Osteoblast (primary cell): Measurements from ENCODE around the gene RNF212B. TPM values are rescaled to one million over a fixed set of nuclear protein-coding genes. Genes with fewer than 3 reads are reported as not detected.

Experiments used
- DNase-seq: peaks from one replicate; pipeline ENCODE4 v3.0.0; 2011; ENCODE audit warnings: low spot score, mixed read lengths; ENCODE audit not compliant: insufficient read length; ENCODE audit errors: missing footprints
- H2AFZ ChIP-seq: 2 replicates; pipeline ENCODE4 v1.6.0; 2011; ENCODE audit warnings: mild to moderate bottlenecking, low read length
- H3K27ac ChIP-seq: 2 replicates; pipeline ENCODE4 v1.5.1; 2011; ENCODE audit warnings: mild to moderate bottlenecking, low read depth, low read length, moderate library complexity
- H3K27me3 ChIP-seq: 2 replicates; pipeline ENCODE4 v1.6.0; 2012; ENCODE audit warnings: mild to moderate bottlenecking, control low read depth, inconsistent platforms, low read length, moderate library complexity; ENCODE audit not compliant: insufficient read depth
- H3K36me3 ChIP-seq: 2 replicates; pipeline ENCODE4 v1.5.1; 2011; ENCODE audit warnings: mild to moderate bottlenecking, low read length, control low read depth, moderate library complexity; ENCODE audit not compliant: insufficient read depth
- H3K4me1 ChIP-seq: 2 replicates; pipeline ENCODE4 v1.5.1; 2011; ENCODE audit warnings: mild to moderate bottlenecking, low read length, control low read depth, moderate library complexity; ENCODE audit not compliant: insufficient read depth
- H3K4me2 ChIP-seq: 2 replicates; pipeline ENCODE4 v1.6.0; 2011; ENCODE audit warnings: mild to moderate bottlenecking, low read length; ENCODE audit not compliant: insufficient read depth
- H3K4me3 ChIP-seq: fragments of 200-600 bp; sonication (generic); 3 replicates; pipeline ENCODE4 v1.5.1; 2012; ENCODE audit warnings: mild to moderate bottlenecking, low read length, inconsistent platforms; ENCODE audit not compliant: insufficient read depth
- H3K79me2 ChIP-seq: 2 replicates; pipeline ENCODE4 v1.6.0; 2012; ENCODE audit warnings: mild to moderate bottlenecking, low read length, control low read depth, inconsistent platforms; ENCODE audit not compliant: insufficient read depth
- H3K9me3 ChIP-seq: 2 replicates; pipeline ENCODE4 v1.5.1; 2011; ENCODE audit warnings: low read depth, low read length, control low read depth
- H4K20me1 ChIP-seq: 2 replicates; pipeline ENCODE4 v1.6.0; 2012; ENCODE audit warnings: mild to moderate bottlenecking, low read length, control low read depth; ENCODE audit not compliant: insufficient read depth
- total RNA-seq: library from RNA; depleted of rRNA; stranded (reverse); fragments of >200 nt; gene quantifications from 2 replicates; pipeline ENCODE4 v1.2.3, GENCODE V29; 2012
- TF ChIP-seq, protein P1 (sequence below): IDR thresholded peaks from 2 replicates; pipeline ENCODE4 v1.5.1; 2011; ENCODE audit warnings: mild to moderate bottlenecking, low read depth, low read length, moderate library complexity; ENCODE audit errors: extremely low read depth

RNF212B gene
- total RNA-seq, 1 donor: not detected

- H3K27me3 ChIP-seq: peaks cover 8% of the 10 kb centered on the region
- H3K27ac ChIP-seq: peak overlapping the region; percentile 90
- DNase-seq: no peak
- H3K9me3 ChIP-seq: no peaks in the 10 kb centered on the region
- H3K4me1 ChIP-seq: peaks cover 34% of the 10 kb centered on the region
- no peak overlapping the region for H3K4me2 ChIP-seq
- H3K4me3 ChIP-seq: no peak overlapping the region
- H4K20me1 ChIP-seq: no peaks in the 10 kb centered on the region
- TF ChIP-seq, protein P1, sequence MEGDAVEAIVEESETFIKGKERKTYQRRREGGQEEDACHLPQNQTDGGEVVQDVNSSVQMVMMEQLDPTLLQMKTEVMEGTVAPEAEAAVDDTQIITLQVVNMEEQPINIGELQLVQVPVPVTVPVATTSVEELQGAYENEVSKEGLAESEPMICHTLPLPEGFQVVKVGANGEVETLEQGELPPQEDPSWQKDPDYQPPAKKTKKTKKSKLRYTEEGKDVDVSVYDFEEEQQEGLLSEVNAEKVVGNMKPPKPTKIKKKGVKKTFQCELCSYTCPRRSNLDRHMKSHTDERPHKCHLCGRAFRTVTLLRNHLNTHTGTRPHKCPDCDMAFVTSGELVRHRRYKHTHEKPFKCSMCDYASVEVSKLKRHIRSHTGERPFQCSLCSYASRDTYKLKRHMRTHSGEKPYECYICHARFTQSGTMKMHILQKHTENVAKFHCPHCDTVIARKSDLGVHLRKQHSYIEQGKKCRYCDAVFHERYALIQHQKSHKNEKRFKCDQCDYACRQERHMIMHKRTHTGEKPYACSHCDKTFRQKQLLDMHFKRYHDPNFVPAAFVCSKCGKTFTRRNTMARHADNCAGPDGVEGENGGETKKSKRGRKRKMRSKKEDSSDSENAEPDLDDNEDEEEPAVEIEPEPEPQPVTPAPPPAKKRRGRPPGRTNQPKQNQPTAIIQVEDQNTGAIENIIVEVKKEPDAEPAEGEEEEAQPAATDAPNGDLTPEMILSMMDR: no peak
- no peaks in the 10 kb centered on the region for H3K36me3 ChIP-seq
- no peak overlapping the region for H2AFZ ChIP-seq
- peaks cover 5% of the 10 kb centered on the region for H3K79me2 ChIP-seq
These were observed 60.0 kb downstream of the RNF212B start for GRCh38 chr14:23297611-23298277.

DNA sequence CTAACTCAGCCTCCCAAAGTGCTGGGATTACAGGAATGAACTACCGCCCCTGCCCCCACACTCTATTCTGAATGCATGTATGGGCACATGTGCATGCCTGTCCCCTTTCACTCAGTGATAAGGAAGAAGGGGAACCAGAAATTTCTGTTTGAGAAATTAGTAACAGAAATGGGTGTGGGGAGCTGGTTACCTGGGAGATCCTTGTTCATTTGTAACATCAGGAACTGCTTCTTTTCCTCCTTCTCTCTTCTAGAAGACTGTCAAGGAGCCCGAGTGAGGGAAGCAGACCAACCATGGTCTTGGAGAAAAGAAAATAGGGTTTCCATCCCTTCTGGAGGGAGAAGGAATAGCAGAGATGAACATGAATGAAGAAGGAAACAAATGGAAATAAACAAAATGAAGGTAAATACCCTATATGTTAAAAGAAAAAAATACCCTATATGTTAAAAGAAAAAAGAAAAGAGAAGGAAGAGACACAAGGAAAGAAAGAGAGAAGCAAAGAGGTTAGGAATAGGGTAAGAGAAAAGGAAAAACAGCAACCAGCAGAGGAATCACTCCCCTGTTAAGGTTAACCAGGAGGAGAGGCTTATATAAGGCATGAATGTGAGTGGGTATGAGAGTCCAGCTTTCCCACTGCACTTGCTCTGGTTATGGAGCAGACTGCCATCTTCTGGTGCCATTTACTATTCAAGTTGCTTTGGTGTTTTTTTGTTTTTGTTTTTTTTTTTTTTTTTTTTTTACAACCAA is 61.6 kb downstream of the RNF212B start:
- Histone ChIP-seq H3K9me3 (no peaks in the 10 kb centered on the region), H3K4me2 (peak overlapping the region; percentile 89), H3K27ac (peak overlapping the region; percentile 90), H3K79me2 (peaks cover 5% of the 10 kb centered on the region), H3K27me3 (no peaks in the 10 kb centered on the region), H3K4me1 (peaks cover 38% of the 10 kb centered on the region), H4K20me1 (no peaks in the 10 kb centered on the region), H3K36me3 (no peaks in the 10 kb centered on the region), H2AFZ (no peak overlapping the region), H3K4me3 (peak overlapping the region; percentile 3)
- no peak for DNase-seq
- TF ChIP-seq, protein P1: peak; percentile 49

- Histone ChIP-seq H3K4me1 (peaks cover 38% of the 10 kb centered on the region), H4K20me1 (no peaks in the 10 kb centered on the region), H3K4me3 (peak overlapping the region; percentile 80), H3K36me3 (no peaks in the 10 kb centered on the region), H3K9me3 (no peaks in the 10 kb centered on the region), H3K4me2 (peak overlapping the region; percentile 89), H3K27me3 (no peaks in the 10 kb centered on the region), H2AFZ (peak overlapping the region; percentile 75), H3K79me2 (peaks cover 5% of the 10 kb centered on the region), H3K27ac (peak overlapping the region; percentile 90)
- no peak for DNase-seq
- TF ChIP-seq, protein P1: no peak
These were observed 62.4 kb downstream of the RNF212B start for GRCh38 chr14:23299986-23300686.
